Measurements from ENCODE around the gene KIF23.

KIF23 gene

GRCh38 chr15:69394556-69395282 lies 19.4 kb upstream of the KIF23 start:
- peak; percentile 75 for DNase-seq (ENCODE audit: low read depth)

DNA sequence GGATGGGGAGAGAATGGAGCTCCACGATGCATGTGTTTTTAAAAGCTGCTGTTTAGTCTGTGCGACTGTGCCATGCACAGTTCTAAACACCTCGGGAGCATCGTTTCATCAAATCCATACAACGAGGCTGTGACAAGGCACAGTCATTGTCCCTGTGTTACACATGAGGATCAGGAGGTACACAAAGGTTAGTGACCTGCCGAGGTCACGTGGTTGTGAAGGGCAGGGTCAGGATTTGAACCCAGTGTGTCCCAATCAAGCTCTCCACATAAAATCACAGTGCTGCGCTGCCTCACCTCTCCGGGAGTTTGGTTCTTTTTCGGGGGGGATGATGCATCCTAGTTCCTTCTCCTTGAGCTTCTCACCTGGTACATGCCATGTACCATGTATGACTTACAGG lies 18.7 kb upstream of the KIF23 start:
- no peak for DNase-seq (ENCODE audit: low read depth)

GRCh38 chr15:69395991-69396390 lies 18.2 kb upstream of the KIF23 start:
- no peak for DNase-seq (ENCODE audit: low read depth)

- DNase-seq (ENCODE audit: low read depth): peak; percentile 75
Measured at GRCh38 chr15:69398491-69398891, 15.7 kb upstream of the KIF23 start.

GRCh38 chr15:69400850-69401249 lies 13.3 kb upstream of the KIF23 start:
- no peak for DNase-seq (ENCODE audit: low read depth)

DNA sequence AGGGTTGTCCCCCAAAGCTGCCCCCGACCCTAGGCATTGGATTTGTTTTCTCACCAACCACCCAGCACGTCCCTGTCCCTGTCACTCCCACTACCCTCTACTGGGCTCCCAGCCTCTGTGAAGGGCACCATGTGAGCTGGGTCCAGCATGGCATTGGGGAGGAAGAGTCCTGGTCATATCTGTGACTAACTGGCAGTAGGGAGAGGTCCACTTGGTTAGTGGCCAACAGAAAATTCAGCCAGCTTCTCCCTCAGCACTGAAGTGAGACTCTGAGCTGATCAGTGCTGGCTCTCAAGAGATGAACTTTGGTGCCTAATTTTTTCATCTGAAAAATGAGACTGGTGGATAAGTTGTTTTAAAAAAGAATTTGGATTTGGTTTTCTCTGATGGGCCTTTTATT lies 11.3 kb upstream of the KIF23 start:
- DNase-seq (ENCODE audit: low read depth): no peak

- peak; percentile 94 for DNase-seq (ENCODE audit: low read depth)
Measured at GRCh38 chr15:69403594-69403993, 10.6 kb upstream of the KIF23 start.

GRCh38 chr15:69405110-69405509 lies 9.0 kb upstream of the KIF23 start:
- no peak for DNase-seq (ENCODE audit: low read depth)

GRCh38 chr15:69407719-69408400 lies 6.3 kb upstream of the KIF23 start:
- no peak for DNase-seq (ENCODE audit: low read depth)

- DNase-seq (ENCODE audit: low read depth): no peak
Measured at GRCh38 chr15:69408841-69409240, 5.3 kb upstream of the KIF23 start.

- peak; percentile 53 for DNase-seq (ENCODE audit: low read depth)
Measured at GRCh38 chr15:69410248-69410874, 3.8 kb upstream of the KIF23 start.

GRCh38 chr15:69412274-69412673 lies 1.9 kb upstream of the KIF23 start:
- DNase-seq (ENCODE audit: low read depth): no peak

DNA sequence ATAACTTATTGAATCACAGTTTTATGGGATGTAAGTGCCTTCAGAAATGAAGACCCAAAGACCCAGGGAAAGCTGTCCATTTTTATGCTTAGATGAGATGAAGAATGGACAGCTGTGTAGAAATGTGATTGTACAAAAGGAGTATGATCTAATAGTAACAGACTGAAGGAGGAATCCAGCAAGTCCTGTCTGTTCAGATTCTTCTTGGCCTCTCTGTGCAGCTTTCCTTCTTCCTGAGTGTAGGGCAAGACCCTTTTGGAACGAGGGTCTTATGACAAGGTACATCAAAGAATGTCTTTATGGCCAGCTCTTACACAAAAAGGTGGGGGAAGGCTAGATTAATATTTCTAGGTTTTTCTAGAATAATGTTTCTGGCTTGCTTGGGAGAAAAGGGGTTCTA lies 1.4 kb upstream of the KIF23 start:
- no peak for DNase-seq (ENCODE audit: low read depth)

DNA sequence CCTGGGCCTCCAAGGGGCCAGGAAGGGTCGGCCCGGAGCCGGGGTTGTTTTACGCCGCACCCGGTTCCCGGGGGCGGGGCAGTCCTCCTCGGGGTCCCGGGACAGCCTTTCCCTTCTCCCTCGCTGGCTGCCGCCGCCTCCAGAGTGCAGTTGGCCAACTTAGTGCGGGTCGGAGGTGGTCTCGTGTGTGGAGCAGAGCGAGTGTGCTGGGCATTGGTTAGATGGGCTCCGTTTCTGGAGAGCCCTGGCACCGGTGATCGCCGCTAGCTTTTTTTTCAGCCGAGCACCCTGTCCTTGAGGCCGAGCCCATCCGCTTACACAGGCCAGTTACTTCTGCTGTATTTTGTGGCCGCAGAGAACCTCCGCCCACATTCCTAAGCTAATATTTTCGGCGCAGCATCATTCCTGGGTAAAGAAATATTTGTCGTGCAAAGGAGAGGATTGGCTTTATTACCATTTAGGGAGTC lies 585 bp downstream of the KIF23 start:
- peak; percentile 97 for DNase-seq (ENCODE audit: low read depth)

DNA sequence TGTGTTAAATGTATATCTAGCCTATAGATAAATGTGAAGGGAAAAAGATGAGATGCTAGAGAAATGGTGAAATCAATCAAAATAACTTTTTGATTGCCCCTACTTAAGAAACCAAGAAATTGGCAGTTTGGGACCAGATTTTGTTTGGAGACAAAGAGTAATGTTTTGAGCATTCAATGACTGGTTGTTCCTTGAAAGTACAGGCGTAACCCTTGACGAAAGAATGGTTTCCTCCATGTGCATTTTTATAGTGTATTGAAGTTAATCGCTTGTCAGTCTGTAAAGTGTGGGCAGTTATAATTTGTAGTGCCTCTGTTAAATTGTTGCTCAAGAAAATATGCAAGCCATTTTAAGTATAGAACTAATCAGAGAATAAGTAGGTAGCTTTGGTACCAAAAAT lies 1.2 kb downstream of the KIF23 start:
- DNase-seq (ENCODE audit: low read depth): peak; percentile 61

DNA sequence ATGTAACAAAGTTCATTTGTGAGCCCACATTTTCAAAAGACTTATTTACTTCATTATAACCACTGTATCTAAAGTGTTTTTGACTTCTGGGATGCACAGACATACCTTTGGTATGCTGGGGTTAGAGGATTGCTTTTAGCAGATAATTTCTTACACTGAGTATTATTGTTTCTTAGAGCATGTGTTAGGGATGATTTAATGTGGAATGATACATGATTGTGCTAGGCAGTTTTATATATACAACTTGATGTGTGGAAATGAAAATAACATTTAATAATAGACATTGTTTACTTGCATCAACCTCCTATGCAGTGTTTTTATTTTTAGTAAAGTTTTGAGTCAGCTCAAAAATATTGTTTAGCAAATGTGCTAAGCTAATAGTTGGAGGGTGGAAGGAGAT lies 3.4 kb downstream of the KIF23 start:
- DNase-seq (ENCODE audit: low read depth): peak; percentile 77

GRCh38 chr15:69421498-69421897 lies 7.3 kb downstream of the KIF23 start:
- DNase-seq (ENCODE audit: low read depth): peak; percentile 67

DNA sequence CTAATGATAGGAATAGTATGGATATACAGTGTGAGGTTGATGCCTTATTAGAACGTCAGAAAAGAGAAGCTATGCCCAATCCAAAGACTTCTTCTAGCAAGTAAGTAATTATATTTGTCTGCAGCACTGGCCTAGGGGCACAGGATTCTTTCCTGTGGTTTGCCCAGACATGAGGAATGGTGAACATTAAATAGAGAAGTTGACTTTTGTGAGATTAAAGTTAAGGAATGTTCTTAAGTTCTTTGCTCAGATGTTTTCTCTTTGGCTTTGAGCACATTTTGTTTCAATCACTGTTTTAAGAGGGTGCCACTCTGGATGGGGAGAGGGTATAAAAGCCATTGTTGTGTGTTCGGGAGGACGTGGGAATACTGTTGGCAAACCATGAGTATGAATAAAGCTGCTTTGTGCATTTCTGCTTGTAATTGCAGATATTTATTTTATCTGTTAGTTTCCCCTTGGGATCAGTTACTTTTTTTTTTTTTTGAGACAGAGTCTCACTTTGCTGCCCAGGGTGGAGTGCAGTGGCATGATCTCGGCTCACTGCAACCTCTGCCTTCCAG lies 8.3 kb downstream of the KIF23 start:
- DNase-seq (ENCODE audit: low read depth): peak; percentile 85

DNA sequence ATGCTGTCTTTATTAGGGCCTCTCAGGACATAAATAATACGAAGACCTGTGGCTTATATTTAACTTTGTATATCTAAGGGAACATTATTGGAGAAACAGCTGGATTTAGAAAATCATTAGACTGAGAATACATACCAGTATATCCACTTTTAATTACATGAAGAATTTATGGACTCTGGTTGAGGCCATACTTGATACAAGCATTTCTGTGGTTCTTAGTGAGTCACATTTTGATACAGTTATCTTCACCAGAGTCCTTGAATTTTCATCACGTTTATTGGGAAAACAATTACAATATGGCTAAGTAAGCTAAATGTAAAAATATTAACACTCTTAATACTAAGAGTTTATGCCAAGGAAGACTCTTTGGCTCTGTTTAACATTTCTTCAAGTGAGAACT lies 9.9 kb downstream of the KIF23 start:
- peak; percentile 73 for DNase-seq (ENCODE audit: low read depth)

DNA sequence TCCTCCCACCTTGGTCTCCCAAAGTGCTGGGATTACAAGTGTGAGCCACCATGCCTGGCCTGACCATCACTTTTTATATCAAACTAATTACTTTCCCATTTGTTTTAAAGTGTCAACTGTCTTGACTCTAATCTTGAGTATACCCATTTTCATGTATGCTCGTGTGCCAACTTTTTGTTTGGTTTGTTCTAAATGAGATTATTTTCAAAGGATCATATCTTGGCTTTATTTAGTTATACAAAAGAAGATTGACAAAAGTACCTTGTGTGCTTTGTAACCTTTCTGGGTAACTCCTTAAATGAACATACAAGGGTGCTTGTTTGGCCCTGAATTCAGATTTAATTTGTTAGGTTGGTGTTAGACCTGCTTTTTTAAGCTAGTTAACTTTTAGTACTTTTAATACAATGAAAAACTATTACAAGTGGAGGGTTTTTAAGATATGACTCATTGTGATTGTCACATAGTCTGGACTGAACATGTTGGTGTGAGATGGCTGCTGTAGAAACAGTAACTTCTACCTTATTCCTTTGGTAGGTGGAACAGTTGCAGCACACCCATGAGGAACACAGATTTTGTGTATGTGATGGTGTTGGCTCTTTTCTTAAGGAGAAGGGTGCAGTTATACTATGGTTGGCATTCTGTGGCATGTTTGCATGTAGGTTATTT lies 10.7 kb downstream of the KIF23 start:
- peak; percentile 45 for DNase-seq (ENCODE audit: low read depth)

GRCh38 chr15:69433831-69434230 lies 19.7 kb downstream of the KIF23 start:
- no peak for DNase-seq (ENCODE audit: low read depth)

DNA sequence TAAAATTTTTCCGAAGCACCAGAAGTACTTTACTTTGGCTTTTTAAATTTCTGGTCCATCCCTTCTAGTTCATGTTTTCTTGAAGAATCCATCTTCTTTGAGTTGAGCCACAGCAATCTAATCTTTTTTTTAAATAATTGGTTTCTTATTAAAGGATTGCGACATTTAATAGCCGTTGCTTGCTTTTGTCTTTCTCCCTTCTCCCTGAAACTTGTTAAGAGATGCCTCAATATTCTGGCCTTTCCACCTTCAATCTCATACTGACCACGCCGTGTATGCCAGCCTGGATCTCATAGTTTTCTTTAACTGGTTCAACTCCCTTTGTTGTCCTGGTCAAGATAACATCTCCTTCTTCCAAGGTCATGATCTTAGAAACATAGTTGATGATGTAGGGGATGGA lies 20.1 kb downstream of the KIF23 start:
- peak; percentile 58 for DNase-seq (ENCODE audit: low read depth)

Measured in EH (cell line).